NCI-H524 (cell line): ENCODE results near the gene CD99L2.
A peak's percentile ranks its signal among the peaks of the same experiment; 100 is the strongest.

ENCODE experiments used
- DNase-seq, 2 experiments: peaks; one replicate each; lab custom pipeline; 2025; lab: John Stamatoyannopoulos, UW

CD99L2 gene

GRCh38 chrX:150898343-150899190, at the start of gene CD99L2:
Gene CD99L2, minus strand, starts transcription at chrX:150898668. Its CDS starts 80 bp downstream, at chrX:150898588.
- DNase-seq, result peak; percentile 71 to 84

GRCh38 chrX:150944233-150944632, 45.8 kb upstream of the CD99L2 start:
- no peak for DNase-seq

GRCh38 chrX:150942942-150943594, 44.6 kb upstream of the CD99L2 start:
- DNase-seq, result no peak

- DNase-seq, result peak in 1 of 2 experiments; percentile 52
These were observed 43.1 kb upstream of the CD99L2 start for GRCh38 chrX:150941580-150941979.

- peak; percentile 42 to 86 for DNase-seq
These were observed 42.5 kb upstream of the CD99L2 start for GRCh38 chrX:150940844-150941495.

- peak; percentile 40 to 71 for DNase-seq
These were observed 38.1 kb upstream of the CD99L2 start for GRCh38 chrX:150936556-150936955.

GRCh38 chrX:150935467-150935866, 37.0 kb upstream of the CD99L2 start:
- DNase-seq, result peak; percentile 62 to 89

- DNase-seq, result peak in 1 of 2 experiments; percentile 20
These were observed 36.0 kb upstream of the CD99L2 start for GRCh38 chrX:150934453-150934852.

- no peak for DNase-seq
These were observed 35.5 kb upstream of the CD99L2 start for GRCh38 chrX:150933945-150934350.

- DNase-seq, result no peak
These were observed 30.6 kb upstream of the CD99L2 start for GRCh38 chrX:150929058-150929457.

- no peak for DNase-seq
These were observed 28.3 kb upstream of the CD99L2 start for GRCh38 chrX:150926791-150927190.

- no peak for DNase-seq
These were observed 27.8 kb upstream of the CD99L2 start for GRCh38 chrX:150926304-150926703.

- no peak for DNase-seq
These were observed 20.9 kb upstream of the CD99L2 start for GRCh38 chrX:150919401-150919800.

GRCh38 chrX:150913511-150913910, 15.0 kb upstream of the CD99L2 start:
- DNase-seq, result peak in 1 of 2 experiments; percentile 13

- peak in 1 of 2 experiments; percentile 27 for DNase-seq
These were observed 9.0 kb upstream of the CD99L2 start for GRCh38 chrX:150907474-150907873.

GRCh38 chrX:150906694-150907093, 8.2 kb upstream of the CD99L2 start:
- DNase-seq, result no peak

GRCh38 chrX:150905293-150905692, 6.8 kb upstream of the CD99L2 start:
- DNase-seq, result no peak

- DNase-seq, result no peak
These were observed 4.6 kb upstream of the CD99L2 start for GRCh38 chrX:150903110-150903508.

- no peak for DNase-seq
These were observed 4.1 kb upstream of the CD99L2 start for GRCh38 chrX:150902434-150903109.

- peak in 1 of 2 experiments; percentile 53 for DNase-seq
These were observed 806 bp upstream of the CD99L2 start for GRCh38 chrX:150899191-150899757.

GRCh38 chrX:150897421-150898320, 797 bp downstream of the CD99L2 start:
- DNase-seq, result peak in 1 of 2 experiments; percentile 22
